T-cell (primary cell): ENCODE measurements around the gene TESPA1. TPM values are rescaled to one million over a fixed set of nuclear protein-coding genes. Genes with fewer than 3 reads are reported as not detected.

Experiments
- ATAC-seq, 4 experiments: fragments of 200-7000 bp in 3 of 4; fragments of 150-1000 bp in 1 of 4; cut with Tn5 transposase; replicated peaks in 1 of 4; 1 replicate in 3 of 4; 2 replicates in 1 of 4; pipeline ENCODE4 v1.10.0; 2021; ENCODE audit warnings: moderate library complexity in 3 of 4, mild to moderate bottlenecking in 2 of 4, moderate number of reproducible peaks in 1 of 4
- CTCF ChIA-PET, 2 donors: fragments of 300-600 bp; sonication (Branson Sonifier 250); formaldehyde crosslinking; loops; one replicate each; lab custom pipeline; 2022; ENCODE audit warnings: antibody characterized with exemption in 2 of 2; lab: Charles Lee
- POLR2A ChIA-PET, 2 donors: fragments of 300-600 bp; sonication (Branson Sonifier 250); formaldehyde crosslinking; loops; one replicate each; lab custom pipeline; 2022; ENCODE audit warnings: antibody characterized with exemption in 2 of 2; lab: Charles Lee
- DNase-seq, 35 experiments: peaks; one replicate each; pipeline versions ENCODE4 v3.0.0 to v3.0.0-alpha.2; 2013 to 2023
- H3K27ac ChIP-seq: one replicate; pipeline ENCODE4 v1.5.1; 2013; ENCODE audit warnings: low read length
- H3K27me3 ChIP-seq, 2 experiments: replicated peaks in 1 of 2; 1 replicate in 1 of 2; 2 replicates in 1 of 2; pipeline versions ENCODE4 v1.6.1 to v1.7.0; 2013; ENCODE audit warnings: low read length in 1 of 2, mixed read lengths in 1 of 2; ENCODE audit not compliant: control insufficient read depth in 2 of 2, insufficient read depth in 2 of 2; ENCODE audit errors: extremely low read depth in 1 of 2
- H3K36me3 ChIP-seq, 2 donors: 1 replicate in 1 of 2; 2 replicates in 1 of 2; pipeline versions ENCODE4 v1.6.1 to v1.7.0; 2013; ENCODE audit warnings: low read length in 1 of 2; ENCODE audit not compliant: control insufficient read depth in 2 of 2, insufficient read depth in 1 of 2; ENCODE audit errors: extremely low read depth in 1 of 2
- H3K4me1 ChIP-seq, 2 experiments: 1 replicate in 1 of 2; 2 replicates in 1 of 2; pipeline versions ENCODE4 v1.6.1 to v1.7.0; 2013; ENCODE audit warnings: low read length in 2 of 2, mixed read lengths in 1 of 2; ENCODE audit not compliant: insufficient read depth in 2 of 2, control insufficient read depth in 1 of 2; ENCODE audit errors: extremely low read depth in 1 of 2
- H3K4me3 ChIP-seq, 2 donors: 1 replicate in 1 of 2; 2 replicates in 1 of 2; pipeline versions ENCODE4 v1.5.1 to v1.7.0; 2013; ENCODE audit warnings: mild to moderate bottlenecking in 2 of 2, low read length in 1 of 2, moderate library complexity in 1 of 2; ENCODE audit not compliant: control insufficient read depth in 1 of 2; ENCODE audit errors: extremely low read depth in 1 of 2
- H3K9me3 ChIP-seq: 2 replicates; pipeline ENCODE4 v1.7.0; 2013
- H3K27ac Mint-ChIP-seq, 2 donors: one replicate each; pipeline ENCODE4 v1.8.0; 2020 to 2021; ENCODE audit warnings: mild to moderate bottlenecking in 2 of 2, mixed read lengths in 2 of 2
- H3K27me3 Mint-ChIP-seq, 2 donors: one replicate each; pipeline ENCODE4 v1.8.0; 2021 to 2022; ENCODE audit warnings: mixed read lengths in 2 of 2
- H3K36me3 Mint-ChIP-seq: one replicate; pipeline ENCODE4 v1.8.0; 2021; ENCODE audit warnings: mixed read lengths
- H3K4me1 Mint-ChIP-seq, 3 donors: one replicate each; pipeline ENCODE4 v1.8.0; 2020 to 2022; ENCODE audit warnings: mixed read lengths in 3 of 3, mild to moderate bottlenecking in 1 of 3
- H3K4me3 Mint-ChIP-seq, 3 donors: one replicate each; pipeline ENCODE4 v1.8.0; 2020 to 2022; ENCODE audit warnings: mild to moderate bottlenecking in 3 of 3, mixed read lengths in 3 of 3, moderate library complexity in 3 of 3
- H3K9me3 Mint-ChIP-seq, 3 donors: one replicate each; pipeline ENCODE4 v1.8.0; 2020 to 2022; ENCODE audit warnings: mixed read lengths in 3 of 3
- WGBS: methylation state at CpG from one replicate; pipeline ENCODE4 v1.1.5; 2013; ENCODE audit warnings: missing lambda C conversion rate; ENCODE audit not compliant: insufficient coverage; 5-methylcytosine and 5-hydroxymethylcytosine counted together
- total RNA-seq, 35 experiments: library from RNA in 6 of 35; stranded (reverse) in 6 of 35; fragments of 120-200 nt in 1 of 35; gene quantifications; one replicate each; pipeline versions ENCODE4 v1.2.1 to v1.2.4 and lab custom pipeline; 2013 to 2026

The TESPA1 gene
- total RNA-seq, 5 donors from 2014 or later (not counting 1 experiment from before 2014, with no cell fraction given): 141 to 215 (median 170) TPM

GRCh38 chr12:54980341-54980740 is 4.2 kb downstream of the TESPA1 start:
- CTCF ChIA-PET: interaction anchor here in 1 of 2 donors (0.7 to 1.8 kb wide), 5 partner anchors 11 to 250 kb away, joined by 4 to 11 read pairs (median 6); no protein-coding TSS in a partner anchor
- Mint-ChIP-seq H3K4me1 (peaks cover 80 to 95% (median 94%) of the 10 kb centered on the region in 3 donors), H3K27me3 (no peaks in the 10 kb centered on the region), H3K36me3 (peaks cover 73% of the 10 kb centered on the region), H3K9me3 (no peaks in the 10 kb centered on the region), H3K4me3 (peak overlapping the region; percentile 90 to 92 (median 91)), H3K27ac (peak overlapping the region; percentile 92 to 98)
- Histone ChIP-seq H3K9me3 (no peaks in the 10 kb centered on the region), H3K27ac (peak overlapping the region; percentile 29), H3K36me3 (peaks cover 0 to 16% of the 10 kb centered on the region in 2 donors), H3K4me1 (peaks cover 48 to 66% of the 10 kb centered on the region in 2 experiments), H3K4me3 (peak overlapping the region; percentile 42 to 58), H3K27me3 (no peaks in the 10 kb centered on the region)
- 14% methylated on average over 5 of the region's 5 CpGs for WGBS
- DNase-seq (peak in 27 of 35 experiments; percentile 23 to 61 (median 37)), ATAC-seq (peak in 2 of 4 experiments; percentile 25 to 28)
- POLR2A ChIA-PET: interaction anchor here (0.6 to 1.0 kb wide), 2 partner anchors 13 to 125 kb away, joined by 3 to 4 read pairs; no protein-coding TSS in a partner anchor

GRCh38 chr12:54977857-54978256 is 6.7 kb downstream of the TESPA1 start:
- POLR2A ChIA-PET: interaction anchor here (0.7 kb wide), 2 partner anchors 9 to 10 kb away, joined by 3 read pairs; no protein-coding TSS in a partner anchor
- H3K36me3 Mint-ChIP-seq: peaks cover 82% of the 10 kb centered on the region
- peak overlapping the region in 1 of 2 donors; percentile 19 for H3K4me3 ChIP-seq

GRCh38 chr12:54977155-54977554 is 7.4 kb downstream of the TESPA1 start:
- Mint-ChIP-seq H3K4me3 (peak overlapping the region; percentile 90 to 92 (median 91)), H3K9me3 (no peaks in the 10 kb centered on the region), H3K27me3 (no peaks in the 10 kb centered on the region), H3K4me1 (peaks cover 96 to 99% (median 98%) of the 10 kb centered on the region in 3 donors), H3K36me3 (peaks cover 80% of the 10 kb centered on the region), H3K27ac (peak overlapping the region; percentile 92 to 98)
- H3K27ac ChIP-seq: peak overlapping the region; percentile 13
- POLR2A ChIA-PET: no interaction called here
- H3K27me3 ChIP-seq: no peaks in the 10 kb centered on the region
- no peak for DNase-seq
- peak overlapping the region in 1 of 2 donors; percentile 27 for H3K4me3 ChIP-seq
- H3K36me3 ChIP-seq: peaks cover 0 to 40% of the 10 kb centered on the region in 2 donors
- ATAC-seq: no peak
- no peaks in the 10 kb centered on the region for H3K9me3 ChIP-seq
- 51% methylated on average over 2 of the region's 3 CpGs for WGBS
- CTCF ChIA-PET: interaction anchor here (0.6 to 2.4 kb wide), 5 partner anchors 8 to 900 kb away, joined by 3 to 17 read pairs (median 4); no protein-coding TSS in a partner anchor
- H3K4me1 ChIP-seq: peaks cover 53 to 75% of the 10 kb centered on the region in 2 experiments

More at GRCh38 chr12:54977857-54978256, 6.7 kb downstream of the TESPA1 start:
- ATAC-seq: peak; percentile 29 to 63 (median 58)
- Histone ChIP-seq H3K27ac (peak overlapping the region; percentile 29), H3K36me3 (peaks cover 0 to 34% of the 10 kb centered on the region in 2 donors), H3K9me3 (no peaks in the 10 kb centered on the region), H3K4me1 (peaks cover 53 to 77% of the 10 kb centered on the region in 2 experiments), H3K27me3 (no peaks in the 10 kb centered on the region)
- CTCF ChIA-PET: interaction anchor here (0.7 to 2.4 kb wide), 4 partner anchors 10 to 18 kb away, joined by 3 to 17 read pairs (median 4); no protein-coding TSS in a partner anchor
- peak overlapping the region; percentile 90 to 92 (median 91) for H3K4me3 Mint-ChIP-seq
- peaks cover 96 to 99% (median 98%) of the 10 kb centered on the region in 3 donors for H3K4me1 Mint-ChIP-seq
- DNase-seq: peak in 1 of 35 experiments; percentile 33
- no peaks in the 10 kb centered on the region for H3K27me3 Mint-ChIP-seq
- WGBS: 0% methylated on average over 1 of the region's 5 CpGs
- peak overlapping the region; percentile 92 to 98 for H3K27ac Mint-ChIP-seq
- no peaks in the 10 kb centered on the region for H3K9me3 Mint-ChIP-seq

DNA sequence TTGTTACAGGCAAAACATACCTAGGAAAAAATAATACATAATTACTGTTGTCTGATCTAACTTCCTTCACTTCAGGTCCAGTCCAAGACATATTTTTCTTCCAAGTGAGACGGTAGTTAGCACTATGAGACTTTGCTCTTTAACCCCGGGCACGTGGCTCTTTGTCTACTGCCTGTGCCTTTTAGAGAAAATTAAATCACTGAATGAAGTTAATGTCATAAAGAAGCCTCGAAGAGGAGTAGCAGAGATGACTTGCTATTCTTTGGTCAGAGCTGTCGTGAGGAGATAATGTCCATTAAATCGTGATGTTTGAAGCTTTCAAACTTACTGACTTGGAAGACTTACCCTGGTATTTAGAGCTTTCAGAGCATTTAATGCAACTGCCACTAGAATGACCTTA is 8.7 kb downstream of the TESPA1 start:
- 71% methylated on average over 2 of the region's 6 CpGs for WGBS
- Histone ChIP-seq H3K27me3 (no peaks in the 10 kb centered on the region), H3K27ac (peak overlapping the region; percentile 21), H3K36me3 (peaks cover 0 to 39% of the 10 kb centered on the region in 2 donors), H3K9me3 (no peaks in the 10 kb centered on the region), H3K4me1 (peaks cover 46 to 76% of the 10 kb centered on the region in 2 experiments), H3K4me3 (no peak overlapping the region)
- Mint-ChIP-seq H3K9me3 (no peaks in the 10 kb centered on the region), H3K27me3 (no peaks in the 10 kb centered on the region), H3K4me3 (peak overlapping the region; percentile 55 to 92 (median 90)), H3K36me3 (peaks cover 79% of the 10 kb centered on the region), H3K27ac (peak overlapping the region; percentile 92 to 98), H3K4me1 (peaks cover 97 to 99% (median 98%) of the 10 kb centered on the region in 3 donors)
- CTCF ChIA-PET: interaction anchor here in 1 of 2 donors (0.6 to 1.9 kb wide), 6 partner anchors 14 to 96 kb away, joined by 3 to 12 read pairs (median 4); no protein-coding TSS in a partner anchor
- POLR2A ChIA-PET: no interaction called here
- ATAC-seq (no peak), DNase-seq (no peak)

- Histone ChIP-seq H3K4me3 (no peak overlapping the region), H3K4me1 (peaks cover 41 to 80% of the 10 kb centered on the region in 2 experiments), H3K27me3 (no peaks in the 10 kb centered on the region), H3K9me3 (no peaks in the 10 kb centered on the region), H3K27ac (peak overlapping the region; percentile 21), H3K36me3 (peaks cover 0 to 44% of the 10 kb centered on the region in 2 donors)
- H3K4me3 Mint-ChIP-seq: peak overlapping the region in 2 of 3 donors; percentile 34 to 90
- POLR2A ChIA-PET: no interaction called here
- H3K4me1 Mint-ChIP-seq: peaks cover 98 to 99% (median 99%) of the 10 kb centered on the region in 3 donors
- H3K36me3 Mint-ChIP-seq: peaks cover 81% of the 10 kb centered on the region
- no peak for ATAC-seq
- WGBS: no CpG with 5 or more reads among the region's 2 CpGs
- CTCF ChIA-PET: interaction anchor here in 1 of 2 donors (0.6 to 1.3 kb wide), 6 partner anchors 15 to 97 kb away, joined by 3 to 7 read pairs (median 3); no protein-coding TSS in a partner anchor
- no peaks in the 10 kb centered on the region for H3K9me3 Mint-ChIP-seq
- no peak for DNase-seq
- H3K27me3 Mint-ChIP-seq: no peaks in the 10 kb centered on the region
- peak overlapping the region; percentile 75 to 92 for H3K27ac Mint-ChIP-seq
Measured at GRCh38 chr12:54975272-54975671, 9.3 kb downstream of the TESPA1 start.

DNA sequence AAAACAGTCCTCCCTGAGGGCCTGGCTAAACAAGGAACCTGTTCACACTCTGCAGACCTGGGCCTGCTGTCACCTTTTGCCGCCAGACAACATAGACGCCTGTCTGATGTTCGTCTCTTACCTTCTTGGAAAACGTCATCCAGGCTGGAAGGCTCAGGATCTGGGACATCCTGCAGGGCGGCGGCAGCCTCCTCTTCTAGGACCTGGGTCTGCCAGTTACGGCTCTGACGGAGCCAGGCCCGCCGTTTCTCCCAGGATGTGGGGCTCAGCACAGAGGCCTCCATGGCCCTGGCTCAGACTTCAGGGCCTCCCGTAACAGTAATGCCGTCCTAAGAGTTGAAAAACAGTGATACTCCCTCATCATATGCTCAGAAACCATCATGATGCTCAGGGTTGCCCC is 10.3 kb downstream of the TESPA1 start:
- peaks cover 95 to 98% (median 95%) of the 10 kb centered on the region in 3 donors for H3K4me1 Mint-ChIP-seq
- H3K36me3 Mint-ChIP-seq: peaks cover 71% of the 10 kb centered on the region
- Histone ChIP-seq H3K4me1 (peaks cover 39 to 80% of the 10 kb centered on the region in 2 experiments), H3K27me3 (no peaks in the 10 kb centered on the region), H3K4me3 (no peak overlapping the region), H3K27ac (no peak overlapping the region), H3K9me3 (no peaks in the 10 kb centered on the region), H3K36me3 (peaks cover 0 to 46% of the 10 kb centered on the region in 2 donors)
- 95% methylated on average over 12 of the region's 12 CpGs for WGBS
- H3K27me3 Mint-ChIP-seq: no peaks in the 10 kb centered on the region
- no peak for ATAC-seq
- no peaks in the 10 kb centered on the region for H3K9me3 Mint-ChIP-seq
- ChIA-PET POLR2A (no interaction called here), CTCF (interaction anchor here in 1 of 2 donors (1.3 to 1.6 kb wide), 4 partner anchors 8 to 225 kb away, joined by 3 to 4 read pairs (median 3); no protein-coding TSS in a partner anchor)
- H3K4me3 Mint-ChIP-seq: peak overlapping the region in 2 of 3 donors; percentile 17 to 62
- peak overlapping the region; percentile 75 to 92 for H3K27ac Mint-ChIP-seq
- no peak for DNase-seq
